Neural crest cell (in vitro differentiated cells): ENCODE measurements around the gene NIPBL. TPM values are rescaled to one million over a fixed set of nuclear protein-coding genes. Genes with fewer than 3 reads are reported as not detected.

Experiments used
- DNase-seq: peaks from one replicate; pipeline ENCODE4 v3.0.0; 2021; ENCODE audit warnings: low read depth, mixed read lengths, low spot score
- H3K27ac Mint-ChIP-seq: one replicate; pipeline ENCODE4 v1.8.0; 2021; ENCODE audit warnings: mild to moderate bottlenecking, mixed read lengths; ENCODE audit not compliant: unreplicated experiment
- H3K27me3 Mint-ChIP-seq: 2 replicates; pipeline ENCODE4 v1.8.0; 2021; ENCODE audit warnings: low read depth, mild to moderate bottlenecking, mixed read lengths
- H3K36me3 Mint-ChIP-seq: 2 replicates; pipeline ENCODE4 v1.8.0; 2021; ENCODE audit warnings: low read depth, mild to moderate bottlenecking, mixed read lengths
- H3K4me1 Mint-ChIP-seq: 2 replicates; pipeline ENCODE4 v1.8.0; 2021; ENCODE audit warnings: mixed read lengths
- H3K4me3 Mint-ChIP-seq: one replicate; pipeline ENCODE4 v1.8.0; 2021; ENCODE audit warnings: mild to moderate bottlenecking, mixed read lengths
- H3K9me3 Mint-ChIP-seq: 2 replicates; pipeline ENCODE4 v1.8.0; 2021; ENCODE audit warnings: mixed read lengths
- total RNA-seq: library from RNA; stranded (reverse); gene quantifications from 2 replicates; pipeline ENCODE4 v1.2.1, GENCODE V29; 2021
- TF ChIP-seq, protein P1 (sequence below): fragments of 200-600 bp; sonication (generic); conservative IDR thresholded peaks from 2 replicates; pipeline ENCODE4 v1.5.0; 2021; ENCODE audit warnings: antibody characterized with exemption, mild to moderate bottlenecking

NIPBL gene
- total RNA-seq, 1 donor from 2014 or later = 66.3 TPM

DNA sequence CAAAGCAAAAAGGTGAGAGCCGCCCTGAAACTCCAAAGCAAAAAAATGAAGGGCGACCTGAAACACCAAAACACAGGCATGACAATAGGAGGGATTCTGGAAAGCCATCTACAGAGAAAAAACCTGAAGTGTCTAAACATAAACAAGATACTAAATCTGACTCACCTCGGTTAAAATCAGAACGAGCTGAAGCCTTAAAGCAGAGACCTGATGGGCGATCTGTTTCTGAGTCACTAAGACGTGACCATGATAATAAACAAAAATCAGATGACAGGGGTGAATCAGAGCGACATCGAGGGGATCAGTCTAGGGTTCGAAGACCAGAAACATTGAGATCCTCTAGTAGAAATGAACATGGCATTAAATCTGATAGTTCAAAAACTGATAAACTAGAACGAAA is 108.8 kb downstream of the NIPBL start:
- no peak overlapping the region for H3K4me3 Mint-ChIP-seq
- no peak for DNase-seq
- TF ChIP-seq, protein P1, sequence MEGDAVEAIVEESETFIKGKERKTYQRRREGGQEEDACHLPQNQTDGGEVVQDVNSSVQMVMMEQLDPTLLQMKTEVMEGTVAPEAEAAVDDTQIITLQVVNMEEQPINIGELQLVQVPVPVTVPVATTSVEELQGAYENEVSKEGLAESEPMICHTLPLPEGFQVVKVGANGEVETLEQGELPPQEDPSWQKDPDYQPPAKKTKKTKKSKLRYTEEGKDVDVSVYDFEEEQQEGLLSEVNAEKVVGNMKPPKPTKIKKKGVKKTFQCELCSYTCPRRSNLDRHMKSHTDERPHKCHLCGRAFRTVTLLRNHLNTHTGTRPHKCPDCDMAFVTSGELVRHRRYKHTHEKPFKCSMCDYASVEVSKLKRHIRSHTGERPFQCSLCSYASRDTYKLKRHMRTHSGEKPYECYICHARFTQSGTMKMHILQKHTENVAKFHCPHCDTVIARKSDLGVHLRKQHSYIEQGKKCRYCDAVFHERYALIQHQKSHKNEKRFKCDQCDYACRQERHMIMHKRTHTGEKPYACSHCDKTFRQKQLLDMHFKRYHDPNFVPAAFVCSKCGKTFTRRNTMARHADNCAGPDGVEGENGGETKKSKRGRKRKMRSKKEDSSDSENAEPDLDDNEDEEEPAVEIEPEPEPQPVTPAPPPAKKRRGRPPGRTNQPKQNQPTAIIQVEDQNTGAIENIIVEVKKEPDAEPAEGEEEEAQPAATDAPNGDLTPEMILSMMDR = no peak
- H3K27me3 Mint-ChIP-seq = no peaks in the 10 kb centered on the region
- no peaks in the 10 kb centered on the region for H3K9me3 Mint-ChIP-seq
- no peaks in the 10 kb centered on the region for H3K4me1 Mint-ChIP-seq
- no peak overlapping the region for H3K27ac Mint-ChIP-seq
- H3K36me3 Mint-ChIP-seq = peaks cover 16% of the 10 kb centered on the region

DNA sequence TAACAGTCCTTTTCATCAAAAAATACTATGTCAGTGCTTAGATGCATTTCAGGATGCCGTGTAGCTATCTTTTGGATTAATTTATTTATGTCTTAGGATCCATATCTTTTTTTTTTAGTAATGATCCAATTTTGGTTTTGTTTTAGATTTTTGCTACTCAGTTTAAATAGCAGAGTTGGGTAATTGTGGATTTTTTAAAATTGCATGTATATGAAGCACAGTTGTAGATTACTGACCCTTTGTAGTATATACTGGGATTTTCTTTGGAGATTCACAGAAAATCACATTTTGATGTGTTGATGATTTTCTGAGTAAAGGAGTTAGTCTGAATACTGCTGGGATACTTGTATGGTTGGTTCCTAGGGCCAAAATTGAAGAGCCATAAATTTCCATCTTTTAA is 111.8 kb downstream of the NIPBL start:
- DNase-seq = no peak

DNA sequence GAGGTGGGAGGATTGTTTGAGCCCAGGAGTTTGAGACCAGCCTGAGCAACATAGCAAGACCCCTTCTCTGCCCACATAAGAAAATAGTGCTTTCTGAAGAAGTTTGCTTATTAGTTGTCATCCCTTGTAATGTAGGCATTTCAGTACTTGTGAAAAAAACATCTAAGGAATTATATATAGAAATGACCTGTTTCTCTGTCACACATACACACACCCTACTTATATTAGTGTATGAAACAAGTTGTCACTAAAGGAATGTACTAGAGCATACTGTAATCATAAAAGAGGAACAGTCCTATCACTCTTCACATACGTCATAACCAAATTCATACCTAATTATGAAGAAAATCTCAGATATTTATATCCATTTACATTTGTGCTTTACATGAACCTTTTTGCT is 122.0 kb downstream of the NIPBL start:
- Mint-ChIP-seq H3K36me3 (peaks cover 9% of the 10 kb centered on the region), H3K4me3 (no peak overlapping the region), H3K9me3 (no peaks in the 10 kb centered on the region), H3K27me3 (no peaks in the 10 kb centered on the region), H3K27ac (no peak overlapping the region), H3K4me1 (peaks cover 6% of the 10 kb centered on the region)
- DNase-seq = no peak
- TF ChIP-seq, protein P1 = no peak

More for the DNA sequence above, 111.8 kb downstream of the NIPBL start:
- Mint-ChIP-seq H3K4me3 (no peak overlapping the region), H3K36me3 (peaks cover 13% of the 10 kb centered on the region), H3K9me3 (no peaks in the 10 kb centered on the region), H3K27me3 (no peaks in the 10 kb centered on the region), H3K27ac (no peak overlapping the region), H3K4me1 (no peaks in the 10 kb centered on the region)
- TF ChIP-seq, protein P1 = no peak

DNA sequence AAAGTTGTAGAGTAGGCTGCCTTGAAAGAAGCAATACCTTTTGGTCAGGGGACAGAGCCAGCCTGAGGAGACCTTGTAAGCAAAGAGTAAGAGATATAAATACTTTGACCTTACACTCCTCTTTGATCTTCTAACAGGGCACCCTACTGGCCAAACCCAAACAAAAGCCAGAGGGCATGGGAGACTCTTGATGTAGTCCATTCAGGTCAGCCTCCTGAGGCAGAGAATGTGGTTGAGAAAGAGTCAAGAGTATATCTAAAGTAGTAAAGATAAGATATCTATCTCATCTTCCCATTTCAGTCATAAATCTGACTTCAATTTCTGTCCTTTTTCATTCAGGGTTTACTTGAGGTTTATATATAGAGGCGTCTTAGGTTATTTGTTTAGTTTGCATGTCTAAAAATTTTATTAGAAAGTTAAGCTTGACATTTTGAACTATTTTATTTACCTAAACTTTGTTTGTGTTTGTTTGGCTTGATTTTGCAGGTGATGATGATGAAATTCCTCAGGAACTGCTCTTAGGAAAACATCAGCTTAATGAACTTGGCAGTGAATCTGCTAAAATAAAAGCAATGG is 125.7 kb downstream of the NIPBL start:
- no peaks in the 10 kb centered on the region for H3K27me3 Mint-ChIP-seq
- DNase-seq = no peak
- no peak overlapping the region for H3K27ac Mint-ChIP-seq
- TF ChIP-seq, protein P1 = no peak
- H3K36me3 Mint-ChIP-seq = peaks cover 3% of the 10 kb centered on the region
- no peak overlapping the region for H3K4me3 Mint-ChIP-seq
- no peaks in the 10 kb centered on the region for H3K9me3 Mint-ChIP-seq
- H3K4me1 Mint-ChIP-seq = peaks cover 6% of the 10 kb centered on the region

DNA sequence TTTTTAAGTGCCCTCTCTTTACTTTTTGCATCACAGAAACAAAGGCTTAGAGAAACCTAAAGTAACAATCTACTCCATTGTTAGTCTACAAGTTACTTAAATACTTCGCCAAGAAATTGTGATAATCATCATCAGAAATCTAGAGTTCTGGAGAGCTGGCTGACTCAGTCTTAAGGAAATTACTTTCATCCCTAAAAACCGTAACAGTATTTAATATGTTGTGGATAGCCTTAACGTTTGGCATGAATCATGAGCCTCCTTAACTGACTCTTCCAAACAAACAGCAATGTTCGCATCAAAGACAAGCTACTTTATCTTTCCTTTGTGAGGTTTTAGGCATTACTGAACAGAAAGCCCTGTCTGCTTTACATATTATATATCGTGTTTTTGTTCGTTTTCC is 128.7 kb downstream of the NIPBL start:
- Mint-ChIP-seq H3K4me3 (no peak overlapping the region), H3K9me3 (no peaks in the 10 kb centered on the region), H3K4me1 (peaks cover 6% of the 10 kb centered on the region), H3K27ac (no peak overlapping the region), H3K27me3 (no peaks in the 10 kb centered on the region), H3K36me3 (peaks cover 6% of the 10 kb centered on the region)
- DNase-seq = no peak
- TF ChIP-seq, protein P1 = no peak
